Neural crest cell (in vitro differentiated cells): ENCODE data around the gene HDLBP. TPM values are rescaled to one million over a fixed set of nuclear protein-coding genes. Genes with fewer than 3 reads are reported as not detected.

ENCODE experiments used
- DNase-seq: peaks from one replicate; pipeline ENCODE4 v3.0.0; 2021; ENCODE audit warnings: low read depth, mixed read lengths, low spot score
- H3K27ac Mint-ChIP-seq: one replicate; pipeline ENCODE4 v1.8.0; 2021; ENCODE audit warnings: mild to moderate bottlenecking, mixed read lengths; ENCODE audit not compliant: unreplicated experiment
- H3K27me3 Mint-ChIP-seq: 2 replicates; pipeline ENCODE4 v1.8.0; 2021; ENCODE audit warnings: low read depth, mild to moderate bottlenecking, mixed read lengths
- H3K36me3 Mint-ChIP-seq: 2 replicates; pipeline ENCODE4 v1.8.0; 2021; ENCODE audit warnings: low read depth, mild to moderate bottlenecking, mixed read lengths
- H3K4me1 Mint-ChIP-seq: 2 replicates; pipeline ENCODE4 v1.8.0; 2021; ENCODE audit warnings: mixed read lengths
- H3K4me3 Mint-ChIP-seq: one replicate; pipeline ENCODE4 v1.8.0; 2021; ENCODE audit warnings: mild to moderate bottlenecking, mixed read lengths
- H3K9me3 Mint-ChIP-seq: 2 replicates; pipeline ENCODE4 v1.8.0; 2021; ENCODE audit warnings: mixed read lengths
- CTCF ChIP-seq: fragments of 200-600 bp; sonication (generic); conservative IDR thresholded peaks from 2 replicates; pipeline ENCODE4 v1.5.0; 2021; ENCODE audit warnings: antibody characterized with exemption, mild to moderate bottlenecking
- total RNA-seq: library from RNA; stranded (reverse); gene quantifications from 2 replicates; pipeline ENCODE4 v1.2.1, GENCODE V29; 2021

The HDLBP gene
- total RNA-seq, 1 donor from 2014 or later: 333 TPM

GRCh38 chr2:241204490-241204889, 111.0 kb downstream of the HDLBP start:
- no peak for TF ChIP-seq CTCF
- no peak for DNase-seq
- H3K9me3 Mint-ChIP-seq: no peaks in the 10 kb centered on the region
- no peaks in the 10 kb centered on the region for H3K4me1 Mint-ChIP-seq
- no peaks in the 10 kb centered on the region for H3K36me3 Mint-ChIP-seq
- no peaks in the 10 kb centered on the region for H3K27me3 Mint-ChIP-seq
- no peak overlapping the region for H3K27ac Mint-ChIP-seq
- no peak overlapping the region for H3K4me3 Mint-ChIP-seq

GRCh38 chr2:241204010-241204384, 111.5 kb downstream of the HDLBP start:
- Mint-ChIP-seq H3K9me3 (no peaks in the 10 kb centered on the region), H3K4me3 (no peak overlapping the region), H3K27me3 (no peaks in the 10 kb centered on the region), H3K27ac (no peak overlapping the region), H3K36me3 (no peaks in the 10 kb centered on the region), H3K4me1 (no peaks in the 10 kb centered on the region)
- TF ChIP-seq CTCF: no peak
- no peak for DNase-seq

- H3K4me1 Mint-ChIP-seq: no peaks in the 10 kb centered on the region
- no peaks in the 10 kb centered on the region for H3K9me3 Mint-ChIP-seq
- TF ChIP-seq CTCF: no peak
- no peak overlapping the region for H3K27ac Mint-ChIP-seq
- no peaks in the 10 kb centered on the region for H3K27me3 Mint-ChIP-seq
- no peak for DNase-seq
- no peaks in the 10 kb centered on the region for H3K36me3 Mint-ChIP-seq
- H3K4me3 Mint-ChIP-seq: no peak overlapping the region
These were observed 112.1 kb downstream of the HDLBP start for GRCh38 chr2:241203218-241204009.

GRCh38 chr2:241202681-241203080, 112.8 kb downstream of the HDLBP start:
- H3K4me1 Mint-ChIP-seq: no peaks in the 10 kb centered on the region
- H3K9me3 Mint-ChIP-seq: no peaks in the 10 kb centered on the region
- no peak for TF ChIP-seq CTCF
- H3K36me3 Mint-ChIP-seq: no peaks in the 10 kb centered on the region
- H3K4me3 Mint-ChIP-seq: no peak overlapping the region
- DNase-seq: no peak
- no peaks in the 10 kb centered on the region for H3K27me3 Mint-ChIP-seq
- H3K27ac Mint-ChIP-seq: no peak overlapping the region

- no peak for DNase-seq
- H3K9me3 Mint-ChIP-seq: no peaks in the 10 kb centered on the region
- no peak overlapping the region for H3K4me3 Mint-ChIP-seq
- H3K4me1 Mint-ChIP-seq: no peaks in the 10 kb centered on the region
- no peak for TF ChIP-seq CTCF
- no peaks in the 10 kb centered on the region for H3K27me3 Mint-ChIP-seq
- no peaks in the 10 kb centered on the region for H3K36me3 Mint-ChIP-seq
- no peak overlapping the region for H3K27ac Mint-ChIP-seq
These were observed 113.2 kb downstream of the HDLBP start for GRCh38 chr2:241202268-241202585.
